IMR-90 (cell line): Measurements from ENCODE around the gene NCR2. TPM values are rescaled to one million over a fixed set of nuclear protein-coding genes. Genes with fewer than 3 reads are reported as not detected.

Source experiments
- ATAC-seq: fragments of 200-7000 bp; cut with Tn5 transposase; 2 replicates; pipeline ENCODE4 v1.9.1; 2020; ENCODE audit warnings: low read depth, mild to moderate bottlenecking, moderate library complexity
- BruUV-seq: library from RNA; stranded (reverse); fragments of 400-500 nt; replicated peaks from 2 replicates; lab custom pipeline; 2021; lab: Mats Ljungman, UMichigan
- CTCF ChIA-PET: fragments of 300-600 bp; formaldehyde crosslinking; extraction: SDS; loops from one replicate; lab custom pipeline; 2021; ENCODE audit warnings: antibody characterized with exemption; lab: Yijun Ruan, JAX
- POLR2A ChIA-PET: fragments of 300-600 bp; sonication (Branson Sonifier 250); formaldehyde crosslinking; loops from one replicate; lab custom pipeline; 2022; ENCODE audit warnings: antibody characterized with exemption; ENCODE audit not compliant: unreplicated experiment; lab: Charles Lee
- DNase-seq: peaks from one replicate; pipeline ENCODE4 v3.0.0; 2013
- H2AFZ ChIP-seq: replicated peaks from 2 replicates; pipeline ENCODE3; 2013; ENCODE audit warnings: low read length, mild to moderate bottlenecking; ENCODE audit not compliant: poor library complexity
- H2AK5ac ChIP-seq: 2 replicates; pipeline ENCODE4 v1.6.1; 2013; ENCODE audit warnings: low read depth, low read length, inconsistent platforms
- H2AK9ac ChIP-seq: replicated peaks from 2 replicates; pipeline ENCODE3; 2013; ENCODE audit warnings: mild to moderate bottlenecking, low read depth, low read length, moderate library complexity; ENCODE audit not compliant: poor library complexity
- H2BK120ac ChIP-seq: 2 replicates; pipeline ENCODE4 v1.6.1; 2013; ENCODE audit warnings: low read depth, low read length, inconsistent platforms
- H2BK15ac ChIP-seq: 3 replicates; pipeline ENCODE4 v1.6.1; 2013; ENCODE audit warnings: low read depth, low read length, inconsistent platforms
- H2BK20ac ChIP-seq: 2 replicates; pipeline ENCODE4 v1.6.1; 2013; ENCODE audit warnings: low read depth, mild to moderate bottlenecking, inconsistent platforms, low read length, moderate library complexity
- H2BK5ac ChIP-seq: 2 replicates; pipeline ENCODE4 v1.6.1; 2013; ENCODE audit warnings: mild to moderate bottlenecking, low read depth, low read length, inconsistent platforms; ENCODE audit not compliant: poor library complexity, severe bottlenecking
- H3K14ac ChIP-seq: replicated peaks from 2 replicates; pipeline ENCODE4 v1.6.1; 2013; ENCODE audit warnings: low read depth, low read length, inconsistent platforms
- H3K18ac ChIP-seq: 2 replicates; pipeline ENCODE4 v1.6.1; 2013; ENCODE audit warnings: low read depth, low read length, control low read depth
- H3K23ac ChIP-seq: 2 replicates; pipeline ENCODE4 v1.6.1; 2013; ENCODE audit warnings: low read depth, low read length, inconsistent platforms
- H3K27ac ChIP-seq: 2 replicates; pipeline ENCODE4 v1.5.1; 2013; ENCODE audit warnings: mild to moderate bottlenecking, control low read depth, low read length; ENCODE audit not compliant: insufficient read depth
- H3K27me3 ChIP-seq: 2 replicates; pipeline ENCODE4 v1.6.1; 2013; ENCODE audit warnings: low read length; ENCODE audit not compliant: control insufficient read depth, insufficient read depth
- H3K36me3 ChIP-seq: 2 replicates; pipeline ENCODE4 v1.6.1; 2013; ENCODE audit warnings: low read length, mixed read lengths; ENCODE audit not compliant: control insufficient read depth, insufficient read depth
- H3K4ac ChIP-seq: 2 replicates; pipeline ENCODE4 v1.6.1; 2013; ENCODE audit warnings: low read depth, low read length, inconsistent platforms
- H3K4me1 ChIP-seq: 2 replicates; pipeline ENCODE4 v1.6.1; 2013; ENCODE audit warnings: low read length, mixed read lengths; ENCODE audit not compliant: control insufficient read depth, insufficient read depth
- H3K4me2 ChIP-seq: 2 replicates; pipeline ENCODE4 v1.6.1; 2013; ENCODE audit warnings: low read depth, mild to moderate bottlenecking, control low read depth, low read length, moderate library complexity
- H3K4me3 ChIP-seq: 2 replicates; pipeline ENCODE4 v1.5.1; 2013; ENCODE audit warnings: low read depth, mild to moderate bottlenecking, control low read depth, low read length, moderate library complexity; ENCODE audit not compliant: insufficient read depth
- H3K56ac ChIP-seq: 2 replicates; pipeline ENCODE4 v1.6.1; 2013; ENCODE audit warnings: low read length, inconsistent platforms; ENCODE audit not compliant: insufficient read depth; ENCODE audit errors: extremely low read depth
- H3K79me1 ChIP-seq, 2 experiments: 2 replicates each; pipeline ENCODE4 v1.6.1; 2013; ENCODE audit warnings: low read length in 2 of 2, inconsistent platforms in 1 of 2, low read depth in 1 of 2
- H3K9ac ChIP-seq: 2 replicates; pipeline ENCODE4 v1.6.1; 2013; ENCODE audit warnings: low read depth, low read length, control low read depth
- H3K9me1 ChIP-seq: 2 replicates; pipeline ENCODE4 v1.6.1; 2013; ENCODE audit warnings: low read length, inconsistent platforms; ENCODE audit not compliant: insufficient read depth
- H3K9me3 ChIP-seq: 2 replicates; pipeline ENCODE4 v1.6.1; 2013; ENCODE audit warnings: low read length; ENCODE audit not compliant: control insufficient read depth, insufficient read depth
- H4K20me1 ChIP-seq: 2 replicates; pipeline ENCODE4 v1.6.1; 2013; ENCODE audit warnings: low read length, inconsistent platforms; ENCODE audit not compliant: insufficient read depth
- H4K5ac ChIP-seq: 2 replicates; pipeline ENCODE4 v1.6.1; 2013; ENCODE audit warnings: mild to moderate bottlenecking, low read depth, low read length, control low read depth
- H4K8ac ChIP-seq, 2 experiments: 2 replicates each; pipeline ENCODE4 v1.6.1; 2013; ENCODE audit warnings: low read depth in 2 of 2, low read length in 2 of 2, control low read depth in 1 of 2, inconsistent platforms in 1 of 2
- H4K91ac ChIP-seq: 2 replicates; pipeline ENCODE4 v1.6.1; 2013; ENCODE audit warnings: low read depth, low read length, inconsistent platforms; ENCODE audit not compliant: insufficient read depth
- CEBPB ChIP-seq: IDR thresholded peaks from 2 replicates; pipeline ENCODE4 v1.6.1; 2012; ENCODE audit warnings: low read depth, low read length, improper control_type of control experiment
- MAZ ChIP-seq: IDR thresholded peaks from 2 replicates; pipeline ENCODE4 v1.6.1; 2012; ENCODE audit warnings: low read depth, mild to moderate bottlenecking, low read length, improper control_type of control experiment, moderate library complexity, borderline replicate concordance
- MXI1 ChIP-seq: IDR thresholded peaks from 2 replicates; pipeline ENCODE4 v1.6.1; 2012; ENCODE audit warnings: low read depth, mild to moderate bottlenecking, low read length, moderate library complexity, borderline replicate concordance
- RAD21 ChIP-seq: IDR thresholded peaks from 2 replicates; pipeline ENCODE4 v1.6.1; 2012; ENCODE audit warnings: low read length, improper control_type of control experiment
- WGBS, 2 experiments: methylation state at CpG; one replicate each; pipeline versions ENCODE4 v1.1.5 to v1.1.7; 2013; ENCODE audit warnings: missing lambda C conversion rate in 2 of 2; ENCODE audit not compliant: insufficient read length in 1 of 2; ENCODE audit errors: extremely low coverage in 2 of 2; 5-methylcytosine and 5-hydroxymethylcytosine counted together
- dilution Hi-C: fragments of 300-500 bp; cut with HindIII; formaldehyde crosslinking; loops from one replicate; pipeline ENCODE4 v1.14.3; 2018; ENCODE audit warnings: low sequenced_read_pairs; ENCODE audit not compliant: unreplicated experiment
- in situ Hi-C: fragments of 300-500 bp; cut with MboI; formaldehyde crosslinking; loops from 3 replicates; pipeline ENCODE4 v1.14.3; 2019; ENCODE audit warnings: low sequenced_read_pairs, inconsistent platforms, mixed read lengths
- intact Hi-C: fragments of 100-400 bp; cut with micrococcal nuclease; formaldehyde crosslinking; loops from 2 replicates; pipeline ENCODE4 v1.10.0; 2022
- polyA plus RNA-seq, 3 experiments: library from polyadenylated mRNA; depleted of rRNA; stranded (reverse); fragments of >200 nt; gene quantifications; 2 replicates each; pipeline ENCODE4 v1.2.3, GENCODE V29; 2012; ENCODE audit warnings: low replicate concordance in 1 of 3
- total RNA-seq: library from RNA; depleted of rRNA; stranded (reverse); fragments of >200 nt; gene quantifications from 2 replicates; pipeline ENCODE4 v1.2.3, GENCODE V29; 2012
- TF ChIP-seq, protein P1 (sequence below): conservative IDR thresholded peaks from 2 replicates; pipeline ENCODE4 v1.5.1; 2012; ENCODE audit warnings: mild to moderate bottlenecking, low read depth, low read length, improper control_type of control experiment

Gene NCR2
- total and polyA plus RNA-seq, 2 of the 4 experiments (the other 2 are of a cell fraction), result not detected

DNA sequence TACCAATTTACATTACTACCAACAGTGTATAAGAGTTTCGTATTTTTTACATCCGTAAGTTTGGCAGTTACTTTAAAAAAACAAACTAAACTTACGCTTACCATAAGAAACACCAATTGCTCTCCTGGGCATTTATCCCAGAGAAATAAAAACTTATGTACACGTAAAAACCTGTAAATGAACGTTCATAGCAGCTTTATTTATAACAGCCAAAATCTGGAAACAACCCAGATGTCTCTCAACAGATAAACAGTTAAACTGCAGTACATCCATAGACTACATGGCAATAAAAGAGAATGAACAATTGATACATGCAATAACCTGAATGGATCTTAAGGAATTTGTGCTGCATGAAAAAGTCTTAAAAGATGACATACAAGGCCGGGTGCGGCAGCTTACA lies 30.7 kb downstream of the NCR2 start:
- H2AK5ac ChIP-seq, result no peak overlapping the region
- H3K9ac ChIP-seq, result no peak overlapping the region
- peaks cover 14% of the 10 kb centered on the region for H3K27me3 ChIP-seq
- H3K79me1 ChIP-seq, result no peaks in the 10 kb centered on the region
- TF ChIP-seq MAZ (no peak), MXI1 (no peak), RAD21 (no peak), CEBPB (no peak)
- TF ChIP-seq, protein P1, sequence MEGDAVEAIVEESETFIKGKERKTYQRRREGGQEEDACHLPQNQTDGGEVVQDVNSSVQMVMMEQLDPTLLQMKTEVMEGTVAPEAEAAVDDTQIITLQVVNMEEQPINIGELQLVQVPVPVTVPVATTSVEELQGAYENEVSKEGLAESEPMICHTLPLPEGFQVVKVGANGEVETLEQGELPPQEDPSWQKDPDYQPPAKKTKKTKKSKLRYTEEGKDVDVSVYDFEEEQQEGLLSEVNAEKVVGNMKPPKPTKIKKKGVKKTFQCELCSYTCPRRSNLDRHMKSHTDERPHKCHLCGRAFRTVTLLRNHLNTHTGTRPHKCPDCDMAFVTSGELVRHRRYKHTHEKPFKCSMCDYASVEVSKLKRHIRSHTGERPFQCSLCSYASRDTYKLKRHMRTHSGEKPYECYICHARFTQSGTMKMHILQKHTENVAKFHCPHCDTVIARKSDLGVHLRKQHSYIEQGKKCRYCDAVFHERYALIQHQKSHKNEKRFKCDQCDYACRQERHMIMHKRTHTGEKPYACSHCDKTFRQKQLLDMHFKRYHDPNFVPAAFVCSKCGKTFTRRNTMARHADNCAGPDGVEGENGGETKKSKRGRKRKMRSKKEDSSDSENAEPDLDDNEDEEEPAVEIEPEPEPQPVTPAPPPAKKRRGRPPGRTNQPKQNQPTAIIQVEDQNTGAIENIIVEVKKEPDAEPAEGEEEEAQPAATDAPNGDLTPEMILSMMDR, result no peak
- H3K9me1 ChIP-seq, result no peaks in the 10 kb centered on the region
- no peak overlapping the region for H2AFZ ChIP-seq
- H2BK15ac ChIP-seq, result no peak overlapping the region
- H4K5ac ChIP-seq, result no peak overlapping the region
- no peak overlapping the region for H4K8ac ChIP-seq
- no peaks in the 10 kb centered on the region for H3K4me1 ChIP-seq
- DNase-seq (no peak), ATAC-seq (no peak)
- no peak overlapping the region for H3K18ac ChIP-seq
- no peaks in the 10 kb centered on the region for H4K20me1 ChIP-seq
- no peak overlapping the region for H2BK5ac ChIP-seq
- H3K36me3 ChIP-seq, result no peaks in the 10 kb centered on the region
- ChIA-PET CTCF (no interaction called here), POLR2A (no interaction called here)
- H4K91ac ChIP-seq, result no peak overlapping the region
- no peaks in the 10 kb centered on the region; the same call in 1 of the 2 replicates for H3K9me3 ChIP-seq
- H3K56ac ChIP-seq, result no peak overlapping the region
- no peak overlapping the region for H3K4ac ChIP-seq
- H3K27ac ChIP-seq, result no peak overlapping the region
- no peak overlapping the region for H3K4me2 ChIP-seq
- intact Hi-C loops (loop anchor here (10.0 kb wide), 1 partner anchor 679 kb away; no protein-coding TSS in a partner anchor), in situ Hi-C loops (loop anchor here (5.0 kb wide), 1 partner anchor 316 kb away; no protein-coding TSS in a partner anchor), dilution Hi-C loops (no loop called here)
- H2BK20ac ChIP-seq, result no peak overlapping the region
- 83% methylated on average over 2 of the region's 7 CpGs; no CpG with 5 or more reads in 1 of the 2 experiments for WGBS, 2 experiments
- no peak overlapping the region for H2AK9ac ChIP-seq
- no peak overlapping the region for H2BK120ac ChIP-seq
- H3K4me3 ChIP-seq, result no peak overlapping the region
- H3K14ac ChIP-seq, result no peak overlapping the region
- BruUV-seq, result no TSS peak
- H3K23ac ChIP-seq, result no peak overlapping the region
